K562 (cell line): ENCODE data around the gene PCSK6. TPM values are rescaled to one million over a fixed set of nuclear protein-coding genes. Genes with fewer than 3 reads are reported as not detected.

Experiments used
- ATAC-seq: fragments of 200-7000 bp; cut with Tn5 transposase; 3 replicates; pipeline ENCODE4 v1.9.1; 2020; ENCODE audit warnings: moderate library complexity
- BruUV-seq: library from RNA; stranded (reverse); fragments of 400-500 nt; replicated peaks from 2 replicates; lab custom pipeline; 2021; lab: Mats Ljungman, UMichigan
- CTCF ChIA-PET: fragments of 300-600 bp; formaldehyde crosslinking; extraction: SDS; loops from one replicate; lab custom pipeline; 2021; ENCODE audit warnings: low intra/inter-chr PET ratio; lab: Yijun Ruan, JAX
- POLR2A ChIA-PET: fragments of 300-600, 350-650 bp; sonication (Branson Sonifier 250); formaldehyde crosslinking; extraction: SDS; loops from one replicate; lab custom pipeline; 2021; ENCODE audit warnings: antibody characterized with exemption, inconsistent platforms; lab: Yijun Ruan, JAX
- DNase-seq, 4 experiments: peaks; one replicate each; pipeline versions ENCODE4 v3.0.0 to v3.0.0-alpha.2; 2011 to 2018; ENCODE audit warnings: low spot score in 3 of 4, mixed read lengths in 3 of 4; ENCODE audit errors: extremely low read depth in 1 of 4
- FAIRE-seq: peaks from 2 replicates; lab custom pipeline; 2011; peaks lifted over from hg19 to GRCh38; lab: Jason Lieb, UNC
- H2AFZ ChIP-seq: 2 replicates; pipeline ENCODE4 v1.6.0; 2011; ENCODE audit warnings: low read depth, low read length, control low read depth, inconsistent platforms
- H3K27ac ChIP-seq: fragments of 200-600 bp; 3 replicates; pipeline ENCODE4 v1.8.0; 2011; ENCODE audit warnings: low read depth, mild to moderate bottlenecking, control low read depth, inconsistent platforms, low read length, moderate library complexity, mixed read lengths; ENCODE audit errors: extremely low read depth
- H3K27me3 ChIP-seq, 2 experiments: fragments of 300-600 bp in 1 of 2; 2 replicates in 1 of 2; 3 replicates in 1 of 2; pipeline versions ENCODE4 v1.6.0 to v1.8.0; 2011; ENCODE audit warnings: inconsistent platforms in 2 of 2, low read length in 2 of 2, mild to moderate bottlenecking in 1 of 2, mixed read lengths in 1 of 2, moderate library complexity in 1 of 2; ENCODE audit not compliant: control insufficient read depth in 2 of 2, insufficient read depth in 2 of 2
- H3K36me3 ChIP-seq: fragments of 300-600 bp; 3 replicates; pipeline ENCODE4 v1.8.0; 2011; ENCODE audit warnings: mild to moderate bottlenecking, low read length, inconsistent platforms; ENCODE audit not compliant: control insufficient read depth, insufficient read depth
- H3K4me1 ChIP-seq, 2 experiments: fragments of 200-600 bp in 1 of 2; replicated peaks in 1 of 2; 2 replicates in 1 of 2; 3 replicates in 1 of 2; pipeline versions ENCODE4 v1.5.1 to v1.8.0; 2011; ENCODE audit warnings: inconsistent platforms in 2 of 2, low read length in 2 of 2, mild to moderate bottlenecking in 1 of 2, mixed read lengths in 1 of 2, moderate library complexity in 1 of 2; ENCODE audit not compliant: control insufficient read depth in 2 of 2, insufficient read depth in 2 of 2
- H3K4me2 ChIP-seq: 2 replicates; pipeline ENCODE4 v1.6.1; 2011; ENCODE audit warnings: low read length, control low read depth, inconsistent platforms, mixed read lengths; ENCODE audit not compliant: insufficient read depth
- H3K4me3 ChIP-seq: fragments of 200-600 bp; sonication (generic), shearing (Covaris generic); 2 replicates; pipeline ENCODE4 v1.5.1; 2016; ENCODE audit warnings: control low read depth, inconsistent platforms
- H3K79me2 ChIP-seq: fragments of 200-600 bp; 3 replicates; pipeline ENCODE4 v1.8.0; 2011; ENCODE audit warnings: low read length, inconsistent platforms; ENCODE audit not compliant: control insufficient read depth, insufficient read depth
- H3K9ac ChIP-seq, 2 experiments: 2 replicates each; pipeline versions ENCODE4 v1.6.0 to v1.6.1; 2011; ENCODE audit warnings: low read depth in 2 of 2, low read length in 2 of 2, control low read depth in 1 of 2, inconsistent platforms in 1 of 2, mild to moderate bottlenecking in 1 of 2, mixed read lengths in 1 of 2; ENCODE audit not compliant: insufficient read depth in 1 of 2
- H3K9me1 ChIP-seq: one replicate; pipeline ENCODE4 v1.6.0; 2011; ENCODE audit warnings: inconsistent platforms, mild to moderate bottlenecking, low read length, moderate library complexity; ENCODE audit not compliant: control insufficient read depth, insufficient read depth
- H3K9me3 ChIP-seq: replicated peaks from 2 replicates; pipeline ENCODE4 v1.5.1; 2011; ENCODE audit warnings: low read depth, low read length, inconsistent platforms; ENCODE audit not compliant: control insufficient read depth, insufficient read depth
- H4K20me1 ChIP-seq: replicated peaks from 2 replicates; pipeline ENCODE4 v1.6.1; 2011; ENCODE audit warnings: low read length, inconsistent platforms, mixed read lengths; ENCODE audit not compliant: control insufficient read depth, insufficient read depth
- ELK1 ChIP-seq: sonication (generic); formaldehyde crosslinking; IDR thresholded peaks from 2 replicates; pipeline ENCODE4 v1.8.1; 2022; ENCODE audit warnings: missing genetic modification reagents
- GMEB1 ChIP-seq: fragments of 250-450 bp; sonication (Bioruptor Pico); IDR thresholded peaks from 2 replicates; pipeline ENCODE4 v1.4.0; 2020; ENCODE audit warnings: mild to moderate bottlenecking
- POLR2H ChIP-seq: IDR thresholded peaks from 2 replicates; pipeline ENCODE4 v1.6.1; 2016; ENCODE audit warnings: missing genetic modification characterization, low read depth, mild to moderate bottlenecking, control low read depth, missing compliant biosample characterization, moderate library complexity
- RBM34 ChIP-seq: fragments of 200-400 bp; formaldehyde crosslinking; IDR thresholded peaks from 2 replicates; pipeline ENCODE4 v1.6.1; 2018; ENCODE audit warnings: low read length, borderline replicate concordance; ENCODE audit not compliant: insufficient read depth
- WGBS: fragments of 100-300 bp; shearing (Covaris generic); methylation state at CpG from one replicate; pipeline ENCODE4 v1.1.6; 2016; ENCODE audit warnings: low coverage, mixed read lengths; ENCODE audit not compliant: insufficient coverage; ENCODE audit errors: missing lambda C conversion rate; 5-methylcytosine and 5-hydroxymethylcytosine counted together
- in situ Hi-C: fragments of 300-500 bp; cut with MboI; formaldehyde crosslinking; loops from 4 replicates; pipeline ENCODE4 v1.15.0; 2018; ENCODE audit warnings: inconsistent platforms, mixed read lengths
- intact Hi-C: fragments of 100-400 bp; cut with micrococcal nuclease; formaldehyde crosslinking; loops from 2 replicates; pipeline ENCODE4 v1.14.2; 2022
- polyA plus RNA-seq, 8 experiments: library from polyadenylated mRNA; depleted of rRNA in 4 of 8; stranded (reverse) in 5 of 8; unstranded in 3 of 8; fragments of >200 nt; fragmentation: Nextera tagmentation in 2 of 8; fragmentation: Illumina TruSeq in 1 of 8; extraction: Ambion mirVana in 2 of 8; extraction: Trizol in 1 of 8; gene quantifications; 2 replicates each; pipeline versions ENCODE4 v1.2.1 to v1.2.3, GENCODE V29; 2011 to 2014; ENCODE audit warnings: inconsistent platforms in 1 of 8, missing spikeins in 1 of 8
- total RNA-seq, 7 experiments: library from RNA; depleted of rRNA in 6 of 7; stranded (reverse); fragments of >200 nt in 6 of 7; fragmentation: Illumina TruSeq in 2 of 7; extraction: Trizol in 2 of 7; gene quantifications; 2 replicates each; pipeline versions ENCODE4 v1.2.1 to v1.2.3, GENCODE V29; 2011 to 2021; ENCODE audit warnings: low replicate concordance in 1 of 7

The PCSK6 gene
- total and polyA plus RNA-seq, 9 of the 15 experiments (the other 6 are each of a cell fraction or from before 2014, with no cell fraction given), result 2.2 to 32.6 (median 14.5) TPM

- CTCF ChIA-PET, result no interaction called here
- Histone ChIP-seq H3K36me3 (no peaks in the 10 kb centered on the region), H2AFZ (no peak overlapping the region), H3K79me2 (no peaks in the 10 kb centered on the region), H3K9me1 (no peaks in the 10 kb centered on the region), H3K27me3 (peaks cover 3 to 27% of the 10 kb centered on the region in 2 experiments; a peak in 3 of 5 replicates), H3K27ac (no peak overlapping the region), H3K4me2 (no peak overlapping the region), H3K4me1 (peaks cover 5 to 8% of the 10 kb centered on the region in 2 experiments), H3K9ac (no peak overlapping the region; a peak in 1 of 4 replicates), H3K4me3 (no peak overlapping the region), H3K9me3 (no peaks in the 10 kb centered on the region), H4K20me1 (0 out of 2 replicates have a peak, but pooled peaks cover 7% of the 10 kb centered on the region)
- DNase-seq (no peak), FAIRE-seq (no peak), ATAC-seq (no peak)
- 44% methylated on average over 4 of the region's 4 CpGs for WGBS
- in situ Hi-C loops (loop anchor here (25.0 kb wide), 2 partner anchors 352 to 627 kb away; partner anchors contain the start of gene LRRK1), intact Hi-C loops (no loop called here)
- POLR2A ChIA-PET, result interaction anchor here (0.6 to 2.0 kb wide), 2 partner anchors 9 to 1280 kb away, joined by 4 to 6 read pairs; no protein-coding TSS in a partner anchor
- BruUV-seq, result no TSS peak
- no peak for TF ChIP-seq POLR2H (tag)
- no peak for TF ChIP-seq RBM34
- TF ChIP-seq ELK1 (CRISPR knock-in tag), result no peak
- TF ChIP-seq GMEB1 (CRISPR knock-in tag), result no peak
These were observed 225.5 kb downstream of the PCSK6 start for GRCh38 chr15:101264011-101264410.
